Measurements from ENCODE around the gene PIM3. TPM values are rescaled to one million over a fixed set of nuclear protein-coding genes. Genes with fewer than 3 reads are reported as not detected.
"Not testable (repeated sequence)": the region's sequence is repeated elsewhere in the genome, so short reads cannot be mapped to it uniquely, and the experiment has no call there.

The PIM3 gene
- total RNA-seq, 1 donor from 2014 or later: 197 TPM

- DNase-seq (ENCODE audit: extremely low read depth, low read depth, low spot score): not testable (repeated sequence)
Measured at GRCh38 chr22:49981799-49982198, 21.2 kb downstream of the PIM3 start.

DNA sequence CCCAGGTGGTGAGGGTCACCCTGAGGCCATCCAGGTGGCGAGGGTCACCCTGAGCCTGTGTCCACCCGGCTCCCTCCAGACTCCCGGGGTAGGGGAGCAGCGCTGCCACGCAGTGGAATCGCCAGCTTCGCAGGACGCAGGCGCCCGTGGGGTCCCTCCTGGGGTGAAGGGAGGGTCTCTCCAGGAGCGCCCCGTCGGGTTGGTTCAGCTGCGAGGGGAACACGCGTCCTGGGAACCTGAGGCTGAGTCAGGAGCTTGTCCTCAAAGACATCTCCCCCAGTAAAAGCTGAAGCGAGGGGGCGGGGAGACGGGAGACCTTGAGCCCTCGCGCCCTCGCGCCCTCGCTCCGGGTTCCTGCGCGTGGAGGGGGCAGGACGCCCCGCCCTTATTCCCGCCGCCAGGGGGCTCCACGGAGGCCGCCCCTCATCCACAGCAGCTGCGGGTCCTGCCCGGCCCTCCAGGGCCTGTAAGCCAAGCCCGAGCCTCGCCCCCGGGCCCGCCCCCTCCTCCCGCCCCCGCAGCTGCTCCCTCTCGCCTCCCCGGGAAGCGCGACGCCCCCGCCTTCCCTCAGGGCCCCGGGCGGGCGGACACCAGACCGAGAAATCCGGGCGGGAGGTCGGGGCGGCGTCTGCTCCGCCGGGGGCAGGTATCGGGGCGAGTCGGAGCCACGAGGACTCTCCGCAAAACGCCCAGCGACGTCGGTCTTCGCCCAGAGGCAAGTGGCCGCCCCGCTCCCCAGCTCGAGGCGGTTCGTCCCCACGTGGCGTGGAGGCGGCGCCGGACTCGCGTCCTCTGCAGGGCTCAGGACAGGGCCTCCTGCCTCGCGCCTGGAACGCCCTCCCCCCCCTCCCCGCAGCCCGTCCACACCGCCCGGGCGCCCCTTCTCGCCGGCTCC lies 22.8 kb downstream of the PIM3 start:
- no peak for DNase-seq (ENCODE audit: extremely low read depth, low read depth, low spot score)

- no peak for DNase-seq (ENCODE audit: extremely low read depth, low read depth, low spot score)
Measured at GRCh38 chr22:49986325-49986724, 25.8 kb downstream of the PIM3 start.

DNA sequence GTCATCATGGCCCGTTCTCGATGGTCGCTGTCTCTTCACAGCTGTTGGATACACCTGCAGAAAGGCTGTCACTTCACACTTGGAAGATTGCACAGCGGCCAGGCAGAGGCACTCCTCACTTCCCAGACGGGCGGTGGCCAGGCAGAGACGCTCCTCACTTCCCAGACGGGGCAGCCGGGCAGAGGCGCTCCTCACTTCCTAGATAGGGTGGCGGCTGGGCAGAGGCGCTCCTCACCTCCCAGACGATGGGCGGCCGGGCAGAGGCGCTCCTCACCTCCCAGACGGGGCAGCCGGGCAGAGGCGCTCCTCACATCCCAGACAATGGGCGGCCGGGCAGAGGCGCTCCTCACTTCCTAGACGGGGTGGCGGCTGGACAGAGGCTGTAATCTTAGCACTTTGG lies 29.3 kb downstream of the PIM3 start:
- DNase-seq (ENCODE audit: extremely low read depth, low read depth, low spot score): not testable (repeated sequence)

GRCh38 chr22:49991167-49991566 lies 30.6 kb downstream of the PIM3 start:
- no peak for DNase-seq (ENCODE audit: extremely low read depth, low read depth, low spot score)

GRCh38 chr22:49991907-49992533 lies 31.4 kb downstream of the PIM3 start:
- no peak for DNase-seq (ENCODE audit: extremely low read depth, low read depth, low spot score)

- DNase-seq (ENCODE audit: extremely low read depth, low read depth, low spot score): no peak
Measured at GRCh38 chr22:49992921-49993648, 32.5 kb downstream of the PIM3 start.

DNA sequence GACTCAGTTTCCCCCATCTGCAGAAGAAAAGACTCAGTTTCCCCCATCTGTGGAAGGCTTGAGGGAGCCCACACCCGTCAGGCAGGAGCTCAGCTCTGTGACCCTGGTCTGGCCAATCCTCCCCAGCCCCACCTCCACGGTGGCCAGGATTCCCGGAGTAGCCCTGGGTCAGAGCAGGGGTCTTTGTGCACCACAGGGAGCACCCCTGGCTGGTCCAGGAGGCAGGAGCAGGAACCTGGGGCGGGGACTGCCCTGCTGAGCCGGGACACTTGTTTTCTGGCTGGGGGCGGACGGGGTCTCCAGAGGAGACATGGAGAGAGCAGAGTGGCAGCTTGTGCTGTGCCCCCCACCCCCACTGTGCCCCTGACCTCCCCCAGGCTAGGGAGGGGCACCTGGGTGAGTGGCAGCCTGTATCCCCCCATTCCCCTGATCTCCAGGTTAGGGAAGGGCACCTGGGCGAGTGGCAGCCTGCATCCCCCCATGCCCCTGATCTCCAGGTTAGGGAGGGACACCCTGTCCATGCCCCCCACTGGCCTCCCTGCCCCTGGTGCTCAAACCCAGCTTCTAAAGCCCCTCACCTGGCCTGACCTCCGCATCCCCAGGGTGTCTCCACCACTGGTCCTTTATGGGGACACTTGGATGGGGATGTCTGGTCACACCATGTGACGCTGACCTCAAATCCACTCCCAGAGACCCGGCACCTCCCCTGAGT lies 33.2 kb downstream of the PIM3 start:
- no peak for DNase-seq (ENCODE audit: extremely low read depth, low read depth, low spot score)

DNA sequence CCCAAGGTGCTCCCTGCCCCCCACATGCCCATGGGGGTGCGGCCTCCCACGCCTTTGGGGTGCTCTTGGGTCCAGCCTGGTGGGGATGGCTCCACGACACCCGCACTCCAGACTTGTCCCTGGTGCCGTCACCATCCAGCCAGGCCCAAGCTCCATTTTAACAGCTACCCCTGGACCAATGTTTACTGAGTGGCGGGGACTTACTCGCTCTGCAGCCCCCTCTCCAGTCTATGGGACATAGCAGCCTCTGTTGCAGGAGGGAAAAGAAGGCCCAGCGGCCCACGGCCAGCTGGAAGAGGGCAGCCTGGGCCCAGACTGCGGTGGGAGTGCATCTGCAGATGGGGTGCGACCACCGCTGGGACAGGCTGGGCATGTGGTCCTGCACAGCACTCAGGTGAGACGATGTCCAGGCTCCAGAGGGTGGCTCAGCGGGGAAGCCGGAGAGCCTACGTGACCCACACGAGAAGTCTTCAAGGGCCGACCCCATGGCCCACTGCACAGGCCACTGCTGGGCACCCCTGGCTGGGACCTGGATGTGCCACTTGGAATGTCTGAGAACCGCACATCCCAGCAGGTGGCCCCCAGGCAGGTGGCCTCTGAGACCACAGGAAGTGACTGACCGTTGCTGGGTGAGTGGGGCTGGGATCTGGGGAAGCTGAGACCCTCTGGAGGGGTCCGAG lies 33.9 kb downstream of the PIM3 start:
- no peak for DNase-seq (ENCODE audit: extremely low read depth, low read depth, low spot score)

- DNase-seq (ENCODE audit: extremely low read depth, low read depth, low spot score): no peak
Measured at GRCh38 chr22:49995041-49995360, 34.4 kb downstream of the PIM3 start.

GRCh38 chr22:49995361-49996118 lies 35.0 kb downstream of the PIM3 start:
- DNase-seq (ENCODE audit: extremely low read depth, low read depth, low spot score): no peak

DNA sequence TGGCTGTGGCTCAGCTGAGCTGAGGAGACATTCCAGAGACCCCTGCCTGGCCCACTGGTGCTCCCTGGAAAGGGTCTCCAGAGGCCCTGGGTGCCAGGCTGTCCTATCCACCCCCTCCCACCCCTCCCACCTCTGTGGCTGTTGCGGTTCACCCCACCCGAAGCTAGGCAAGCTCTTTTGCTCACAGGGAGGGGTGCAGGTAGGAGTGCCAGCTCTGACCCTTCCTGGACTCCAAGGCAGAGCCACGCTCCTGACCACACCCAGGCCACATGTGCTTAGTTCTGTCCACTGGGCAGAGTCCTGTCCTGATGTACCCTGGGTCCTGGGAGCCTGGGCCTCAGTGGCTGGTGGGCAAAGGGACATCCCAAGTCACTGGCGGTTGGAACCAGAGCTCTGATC lies 35.5 kb downstream of the PIM3 start:
- DNase-seq (ENCODE audit: extremely low read depth, low read depth, low spot score): no peak

DNA sequence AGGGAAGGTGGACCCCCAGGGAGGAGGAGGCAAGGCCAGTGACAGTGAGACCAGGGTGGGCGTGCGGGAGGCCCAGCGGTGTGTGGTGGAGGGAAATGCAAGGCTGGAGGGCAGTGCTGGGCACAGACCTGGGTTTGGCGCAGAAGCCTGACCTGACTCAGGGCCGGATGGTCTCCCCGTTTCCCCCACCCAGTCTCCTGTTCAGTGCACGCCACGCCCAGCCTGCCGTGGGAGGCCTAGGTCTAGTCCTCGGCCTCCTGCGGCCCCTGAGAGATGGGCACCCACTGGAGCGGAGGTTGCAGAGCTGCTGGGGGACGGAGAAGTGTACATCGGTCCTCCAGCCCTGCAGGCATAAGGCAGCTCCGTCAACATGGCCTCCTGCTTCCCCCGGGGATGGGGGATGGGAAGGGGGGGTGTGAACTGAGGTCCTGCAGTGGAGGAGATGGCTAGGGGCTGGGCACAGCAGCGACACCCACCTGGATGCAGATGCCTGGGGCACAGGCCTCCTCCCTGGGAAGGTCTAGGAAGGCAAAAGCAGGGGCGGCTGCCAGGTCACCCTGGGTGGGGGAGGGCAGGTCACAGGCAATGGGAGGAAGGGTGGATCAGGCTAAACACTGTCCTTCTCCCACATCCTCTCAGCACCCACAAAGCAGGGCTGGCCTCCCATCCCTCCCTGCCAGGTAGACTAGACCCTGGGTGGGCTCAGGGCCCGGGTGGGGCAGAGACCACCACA lies 36.1 kb downstream of the PIM3 start:
- DNase-seq (ENCODE audit: extremely low read depth, low read depth, low spot score): no peak

- no peak for DNase-seq (ENCODE audit: extremely low read depth, low read depth, low spot score)
Measured at GRCh38 chr22:49997251-49997599, 36.7 kb downstream of the PIM3 start.

DNA sequence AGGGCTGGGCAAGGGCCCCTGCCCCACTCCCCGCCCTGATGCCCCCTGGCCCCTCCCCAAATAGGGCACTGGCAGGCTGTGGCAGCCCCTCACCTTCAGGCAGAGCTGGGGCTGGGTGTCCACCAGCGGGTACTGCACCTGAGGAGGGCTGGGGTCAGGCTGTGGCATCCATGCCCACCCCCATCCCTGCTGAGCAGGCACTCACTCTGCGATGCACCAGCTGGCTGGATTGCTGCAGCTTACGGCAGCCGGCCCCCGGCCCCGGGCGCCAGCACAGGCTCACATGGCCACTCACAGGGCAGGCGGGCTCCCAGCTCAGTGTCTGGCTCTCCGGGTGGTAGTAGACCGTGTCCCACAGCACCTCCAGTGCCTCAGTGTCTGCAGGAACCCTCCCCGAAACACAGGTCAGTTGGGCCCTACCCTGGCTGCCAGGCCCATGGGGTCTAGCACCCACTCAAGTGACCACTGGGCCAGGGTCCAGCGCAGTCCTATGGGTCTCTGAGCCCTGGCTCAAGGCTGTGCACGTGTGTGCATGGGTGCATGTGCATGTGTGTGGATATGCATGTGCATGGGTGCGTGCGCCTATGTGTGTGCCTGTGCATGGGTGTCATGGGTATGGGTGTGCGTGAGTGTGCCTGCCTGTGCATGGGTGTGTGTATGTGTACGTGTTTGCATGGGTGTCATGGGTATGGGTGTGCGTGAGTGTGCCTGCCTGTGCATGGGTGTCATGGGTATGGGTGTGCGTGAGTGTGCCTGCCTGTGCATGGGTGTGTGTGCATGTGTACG lies 37.6 kb downstream of the PIM3 start:
- no peak for DNase-seq (ENCODE audit: extremely low read depth, low read depth, low spot score)

GRCh38 chr22:49998718-49999062 lies 38.1 kb downstream of the PIM3 start:
- no peak for DNase-seq (ENCODE audit: extremely low read depth, low read depth, low spot score)

DNA sequence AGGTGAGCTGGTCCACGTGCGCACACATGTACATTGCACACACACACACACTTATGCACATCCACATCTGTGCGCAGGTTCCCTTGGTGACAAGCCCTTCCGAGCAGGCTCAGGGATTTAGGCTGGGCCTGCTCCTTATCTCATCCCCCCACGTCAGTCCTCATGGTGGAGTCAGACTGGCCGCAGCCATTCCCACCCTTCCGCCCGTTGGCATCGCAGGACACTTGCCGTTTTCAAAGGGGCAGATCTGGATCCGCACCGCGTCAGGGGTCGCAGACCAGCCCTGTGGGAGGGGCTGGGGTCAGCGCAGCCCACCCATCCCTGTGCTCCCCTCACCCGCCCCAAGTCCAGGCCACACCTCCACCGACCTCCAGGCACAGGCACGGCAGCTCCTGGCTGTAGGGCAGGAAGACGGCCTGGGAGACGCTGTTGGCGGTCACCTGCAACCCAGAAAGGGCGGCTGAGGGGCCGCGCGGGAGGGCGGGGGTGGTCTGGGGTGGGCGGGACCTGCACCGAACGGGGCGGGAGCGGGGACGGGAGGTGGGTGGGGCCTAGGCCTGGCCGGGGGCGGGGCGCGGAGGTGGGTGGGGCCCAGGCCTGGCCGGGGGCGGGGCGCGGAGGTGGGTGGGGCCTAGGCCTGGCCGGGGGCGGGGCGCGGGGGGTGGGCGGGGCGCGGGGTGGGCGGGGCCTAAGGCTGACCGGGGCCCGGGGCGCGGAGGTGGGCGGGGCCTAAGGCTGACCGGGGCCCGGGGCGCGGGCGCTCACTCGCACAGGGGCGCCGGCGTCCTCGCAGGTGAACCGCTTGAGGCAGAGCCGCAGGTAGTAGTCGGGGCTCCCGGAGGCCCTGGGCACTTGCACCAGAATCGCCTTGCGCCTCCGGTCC lies 38.7 kb downstream of the PIM3 start:
- no peak for DNase-seq (ENCODE audit: extremely low read depth, low read depth, low spot score)
